BLaER1 treated with 17β-estradiol and CSF1 and Interleukin-3, amounts not matched to agents 10 nM and 100 nM (cell line): Measurements from ENCODE around the gene NTRK3.

Experiments used
- H3K27ac ChIP-seq, 11 experiments: shearing (Covaris generic); formaldehyde crosslinking; 2 replicates each; pipeline ENCODE4 v1.8.1; 2022
- H3K27me3 ChIP-seq, 11 experiments: shearing (Covaris generic); formaldehyde crosslinking; 2 replicates each; pipeline ENCODE4 v1.8.1; 2022
- H3K36me3 ChIP-seq, 11 experiments: shearing (Covaris generic); formaldehyde crosslinking; 2 replicates each; pipeline ENCODE4 v1.8.1; 2022
- H3K4me1 ChIP-seq, 10 experiments: shearing (Covaris generic); formaldehyde crosslinking; 2 replicates each; pipeline ENCODE4 v1.8.1; 2022
- H3K4me2 ChIP-seq, 11 experiments: shearing (Covaris generic); formaldehyde crosslinking; 2 replicates each; pipeline ENCODE4 v1.8.1; 2022
- H3K4me3 ChIP-seq, 10 experiments: shearing (Covaris generic); formaldehyde crosslinking; 2 replicates each; pipeline ENCODE4 v1.8.1; 2022
- H3K9ac ChIP-seq, 11 experiments: shearing (Covaris generic); formaldehyde crosslinking; 2 replicates each; pipeline ENCODE4 v1.8.1; 2022
- H3K9me3 ChIP-seq, 11 experiments: shearing (Covaris generic); formaldehyde crosslinking; replicated peaks in 1 of 11; 2 replicates each; pipeline ENCODE4 v1.8.1; 2022
- H4K20me1 ChIP-seq, 11 experiments: shearing (Covaris generic); formaldehyde crosslinking; 2 replicates each; pipeline ENCODE4 v1.8.1; 2022
- Cebpa-rat ChIP-seq, 11 experiments: shearing (Covaris generic); IDR thresholded peaks; 2 replicates each; pipeline ENCODE4 v1.8.1; 2022

The NTRK3 gene

GRCh38 chr15:87873516-87873915 lies 383.0 kb downstream of the NTRK3 start:
- Histone ChIP-seq H3K9me3 (no peaks in the 10 kb centered on the region), H3K4me2 (no peak overlapping the region), H3K4me3 (no peak overlapping the region), H3K4me1 (peaks cover 12 to 37% (median 17%) of the 10 kb centered on the region in 10 experiments), H3K36me3 (no peaks in the 10 kb centered on the region), H4K20me1 (no peaks in the 10 kb centered on the region), H3K9ac (no peak overlapping the region), H3K27me3 (no peaks in the 10 kb centered on the region), H3K27ac (no peak overlapping the region)
- no peak for TF ChIP-seq Cebpa-rat (IDR thresholded peaks at IDR 0.05)

- Histone ChIP-seq H3K4me2 (no peak overlapping the region), H3K27me3 (no peaks in the 10 kb centered on the region), H3K4me1 (peaks cover 12 to 22% (median 17%) of the 10 kb centered on the region in 10 experiments), H3K9me3 (no peaks in the 10 kb centered on the region), H3K9ac (no peak overlapping the region), H3K4me3 (no peak overlapping the region), H3K36me3 (no peaks in the 10 kb centered on the region), H3K27ac (no peak overlapping the region), H4K20me1 (no peaks in the 10 kb centered on the region)
- TF ChIP-seq Cebpa-rat (IDR thresholded peaks at IDR 0.05): no peak
Observed at GRCh38 chr15:87871731-87872320, 384.7 kb downstream of the NTRK3 start.

- H3K4me2 ChIP-seq: no peak overlapping the region
- no peak overlapping the region for H3K27ac ChIP-seq
- no peaks in the 10 kb centered on the region for H3K9me3 ChIP-seq
- H3K36me3 ChIP-seq: no peaks in the 10 kb centered on the region
- no peak for TF ChIP-seq Cebpa-rat (IDR thresholded peaks at IDR 0.05)
- no peak overlapping the region for H3K4me3 ChIP-seq
- no peak overlapping the region for H3K9ac ChIP-seq
- H3K4me1 ChIP-seq: peaks cover 12 to 22% (median 17%) of the 10 kb centered on the region in 10 experiments
- no peaks in the 10 kb centered on the region for H4K20me1 ChIP-seq
- H3K27me3 ChIP-seq: no peaks in the 10 kb centered on the region
Observed at GRCh38 chr15:87871258-87871681, 385.3 kb downstream of the NTRK3 start.

- Histone ChIP-seq H3K27ac (no peak overlapping the region), H3K9me3 (no peaks in the 10 kb centered on the region), H4K20me1 (no peaks in the 10 kb centered on the region), H3K4me2 (no peak overlapping the region), H3K4me1 (no peaks in the 10 kb centered on the region), H3K9ac (no peak overlapping the region), H3K27me3 (no peaks in the 10 kb centered on the region), H3K4me3 (no peak overlapping the region), H3K36me3 (no peaks in the 10 kb centered on the region)
- no peak for TF ChIP-seq Cebpa-rat (IDR thresholded peaks at IDR 0.05)
Observed at GRCh38 chr15:87866961-87867360, 389.6 kb downstream of the NTRK3 start.

GRCh38 chr15:87863152-87863551 lies 393.4 kb downstream of the NTRK3 start:
- no peak overlapping the region for H3K9ac ChIP-seq
- no peak overlapping the region for H3K27ac ChIP-seq
- no peak for TF ChIP-seq Cebpa-rat (IDR thresholded peaks at IDR 0.05)
- H3K9me3 ChIP-seq: no peaks in the 10 kb centered on the region
- peaks cover 0 to 14% (median 9%) of the 10 kb centered on the region in 10 experiments; a peak in 14 of 20 replicates for H3K4me1 ChIP-seq
- H3K27me3 ChIP-seq: no peaks in the 10 kb centered on the region
- no peaks in the 10 kb centered on the region for H4K20me1 ChIP-seq
- no peaks in the 10 kb centered on the region for H3K36me3 ChIP-seq
- no peak overlapping the region for H3K4me3 ChIP-seq
- H3K4me2 ChIP-seq: no peak overlapping the region

- no peak overlapping the region for H3K9ac ChIP-seq
- H3K36me3 ChIP-seq: no peaks in the 10 kb centered on the region
- H3K4me1 ChIP-seq: peaks cover 0 to 21% (median 14%) of the 10 kb centered on the region in 10 experiments; a peak in 14 of 20 replicates
- no peaks in the 10 kb centered on the region for H3K9me3 ChIP-seq
- no peak overlapping the region for H3K4me3 ChIP-seq
- no peak overlapping the region for H3K4me2 ChIP-seq
- no peaks in the 10 kb centered on the region for H4K20me1 ChIP-seq
- no peak overlapping the region for H3K27ac ChIP-seq
- H3K27me3 ChIP-seq: no peaks in the 10 kb centered on the region
- TF ChIP-seq Cebpa-rat (IDR thresholded peaks at IDR 0.05): no peak
Observed at GRCh38 chr15:87860743-87861142, 395.8 kb downstream of the NTRK3 start.

- Histone ChIP-seq H3K4me1 (peaks cover 0 to 21% (median 14%) of the 10 kb centered on the region in 10 experiments; a peak in 14 of 20 replicates), H3K4me3 (no peak overlapping the region), H3K27ac (peak overlapping the region in 4 of 11 experiments; percentile 46 to 54 (median 50); a peak in 8 of 22 replicates), H4K20me1 (no peaks in the 10 kb centered on the region), H3K9ac (no peak overlapping the region), H3K27me3 (no peaks in the 10 kb centered on the region), H3K36me3 (no peaks in the 10 kb centered on the region), H3K4me2 (peak overlapping the region in 9 of 11 experiments; percentile 43 to 70 (median 60); a peak in 17 of 22 replicates), H3K9me3 (no peaks in the 10 kb centered on the region)
- peak in 4 of 11 experiments; percentile 9 to 47 (median 34); a peak in 2 of 22 replicates for TF ChIP-seq Cebpa-rat (IDR thresholded peaks at IDR 0.05)
Observed at GRCh38 chr15:87858651-87859050, 397.9 kb downstream of the NTRK3 start.

GRCh38 chr15:87851497-87851896 lies 405.0 kb downstream of the NTRK3 start:
- Histone ChIP-seq H3K36me3 (no peaks in the 10 kb centered on the region), H3K27ac (no peak overlapping the region), H4K20me1 (no peaks in the 10 kb centered on the region), H3K9me3 (no peaks in the 10 kb centered on the region), H3K27me3 (no peaks in the 10 kb centered on the region), H3K4me1 (no peaks in the 10 kb centered on the region), H3K4me3 (no peak overlapping the region), H3K9ac (no peak overlapping the region), H3K4me2 (no peak overlapping the region)
- TF ChIP-seq Cebpa-rat (IDR thresholded peaks at IDR 0.05): no peak

- Histone ChIP-seq H3K9ac (no peak overlapping the region), H3K4me2 (no peak overlapping the region), H3K4me1 (no peaks in the 10 kb centered on the region)
Observed at GRCh38 chr15:87850916-87851315, 405.6 kb downstream of the NTRK3 start.

GRCh38 chr15:87849181-87849580 lies 407.4 kb downstream of the NTRK3 start:
- no peaks in the 10 kb centered on the region for H3K36me3 ChIP-seq
- H3K27me3 ChIP-seq: no peaks in the 10 kb centered on the region
- H3K4me3 ChIP-seq: no peak overlapping the region
- no peaks in the 10 kb centered on the region for H4K20me1 ChIP-seq
- no peak for TF ChIP-seq Cebpa-rat (IDR thresholded peaks at IDR 0.05)
- H3K9me3 ChIP-seq: no peaks in the 10 kb centered on the region
- H3K4me2 ChIP-seq: no peak overlapping the region
- H3K4me1 ChIP-seq: no peaks in the 10 kb centered on the region
- H3K27ac ChIP-seq: no peak overlapping the region
- H3K9ac ChIP-seq: no peak overlapping the region

More at GRCh38 chr15:87850916-87851315, 405.6 kb downstream of the NTRK3 start:
- Histone ChIP-seq H3K27ac (no peak overlapping the region), H3K9me3 (no peaks in the 10 kb centered on the region), H3K4me3 (no peak overlapping the region), H3K27me3 (no peaks in the 10 kb centered on the region), H4K20me1 (no peaks in the 10 kb centered on the region), H3K36me3 (no peaks in the 10 kb centered on the region)
- TF ChIP-seq Cebpa-rat (IDR thresholded peaks at IDR 0.05): no peak
